Peyer's patch (tissue), 4 donors: ENCODE measurements around the gene RIF1.

Experiments used
- POLR2A ChIP-seq, 2 donors: fragments of 450-650 bp; IDR thresholded peaks; one replicate each; pipeline ENCODE4 v1.5.1; 2017; ENCODE audit warnings: antibody characterized with exemption in 2 of 2, mild to moderate bottlenecking in 2 of 2, moderate library complexity in 2 of 2
- TF ChIP-seq, protein P1 (sequence below), 6 experiments: fragments of 450-650 bp in 4 of 6; fragments of 200-600 bp in 2 of 6; sonication (generic) in 1 of 6; IDR thresholded peaks; one replicate each; pipeline ENCODE4 v1.5.1; 2017 to 2019; ENCODE audit warnings: antibody characterized with exemption in 6 of 6, mild to moderate bottlenecking in 3 of 6, moderate library complexity in 1 of 6

DNA sequence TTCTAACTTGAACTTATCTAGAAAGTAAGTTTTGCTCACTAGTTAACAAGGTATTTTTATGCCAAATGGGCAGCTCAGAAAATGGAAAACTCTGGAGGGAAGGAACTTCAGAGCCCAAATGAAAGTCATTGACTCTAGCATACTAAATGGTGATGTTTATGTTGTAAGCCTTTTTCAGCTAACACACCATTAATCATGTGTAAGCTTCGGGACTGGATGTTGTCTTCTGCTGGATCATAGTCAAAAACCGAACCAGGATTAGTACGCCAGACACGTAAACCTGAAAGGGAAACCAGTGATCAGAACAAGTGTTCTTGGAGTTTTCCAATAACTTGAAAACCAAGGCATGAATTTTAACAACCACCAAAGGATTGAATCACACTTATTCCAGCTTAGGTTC is 81.8 kb downstream of the RIF1 start:
- TF ChIP-seq, protein P1, sequence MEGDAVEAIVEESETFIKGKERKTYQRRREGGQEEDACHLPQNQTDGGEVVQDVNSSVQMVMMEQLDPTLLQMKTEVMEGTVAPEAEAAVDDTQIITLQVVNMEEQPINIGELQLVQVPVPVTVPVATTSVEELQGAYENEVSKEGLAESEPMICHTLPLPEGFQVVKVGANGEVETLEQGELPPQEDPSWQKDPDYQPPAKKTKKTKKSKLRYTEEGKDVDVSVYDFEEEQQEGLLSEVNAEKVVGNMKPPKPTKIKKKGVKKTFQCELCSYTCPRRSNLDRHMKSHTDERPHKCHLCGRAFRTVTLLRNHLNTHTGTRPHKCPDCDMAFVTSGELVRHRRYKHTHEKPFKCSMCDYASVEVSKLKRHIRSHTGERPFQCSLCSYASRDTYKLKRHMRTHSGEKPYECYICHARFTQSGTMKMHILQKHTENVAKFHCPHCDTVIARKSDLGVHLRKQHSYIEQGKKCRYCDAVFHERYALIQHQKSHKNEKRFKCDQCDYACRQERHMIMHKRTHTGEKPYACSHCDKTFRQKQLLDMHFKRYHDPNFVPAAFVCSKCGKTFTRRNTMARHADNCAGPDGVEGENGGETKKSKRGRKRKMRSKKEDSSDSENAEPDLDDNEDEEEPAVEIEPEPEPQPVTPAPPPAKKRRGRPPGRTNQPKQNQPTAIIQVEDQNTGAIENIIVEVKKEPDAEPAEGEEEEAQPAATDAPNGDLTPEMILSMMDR (IDR thresholded peaks at IDR 0.05): no peak
- no peak for TF ChIP-seq POLR2A (IDR thresholded peaks at IDR 0.05)
